OCI-LY3 (cell line): Measurements from ENCODE around the gene CEP135.

Source experiments
- H2AFZ ChIP-seq: fragments of 200-600, 300-600 bp; shearing (Covaris generic); 2 replicates; pipeline ENCODE4 v1.6.0; 2014; ENCODE audit warnings: antibody characterized with exemption, low read depth, low read length
- H3K27ac ChIP-seq: fragments of 200-600, 300-600 bp; sonication (generic); 2 replicates; pipeline ENCODE4 v1.5.1; 2014; ENCODE audit warnings: mild to moderate bottlenecking, low read length, moderate library complexity, mixed read lengths
- H3K27me3 ChIP-seq: fragments of 200-600, 300-600 bp; sonication (generic); 2 replicates; pipeline ENCODE4 v1.6.1; 2014; ENCODE audit warnings: low read depth, low read length, mixed read lengths
- H3K36me3 ChIP-seq: fragments of 200-600, 300-600 bp; sonication (generic); replicated peaks from 2 replicates; pipeline ENCODE3; 2014; ENCODE audit warnings: low read depth, low read length, mixed read lengths
- H3K4me1 ChIP-seq: fragments of 300-600, 200-600 bp; sonication (generic); 2 replicates; pipeline ENCODE4 v1.6.1; 2014; ENCODE audit warnings: low read length, mixed read lengths
- H3K4me2 ChIP-seq: fragments of 200-600, 300-600 bp; sonication (generic); 2 replicates; pipeline ENCODE4 v1.6.1; 2014; ENCODE audit warnings: low read length, mixed read lengths
- H3K4me3 ChIP-seq: fragments of 300-600, 200-600 bp; sonication (generic); 2 replicates; pipeline ENCODE4 v1.5.1; 2014; ENCODE audit warnings: antibody characterized with exemption, mild to moderate bottlenecking, low read length, moderate library complexity
- H3K79me2 ChIP-seq: fragments of 300-600, 200-600 bp; shearing (Covaris generic); 2 replicates; pipeline ENCODE4 v1.6.1; 2014; ENCODE audit warnings: mild to moderate bottlenecking, low read length, mixed read lengths
- H3K9ac ChIP-seq: fragments of 300-600, 200-600 bp; shearing (Covaris generic); 2 replicates; pipeline ENCODE4 v1.6.0; 2014; ENCODE audit warnings: mild to moderate bottlenecking, low read length, moderate library complexity
- H3K9me3 ChIP-seq: fragments of 200-600, 300-600 bp; shearing (Covaris generic); 2 replicates; pipeline ENCODE4 v1.6.1; 2014; ENCODE audit warnings: low read length, mixed read lengths; ENCODE audit not compliant: insufficient read depth
- H4K20me1 ChIP-seq: fragments of 200-600, 300-600 bp; sonication (generic); 2 replicates; pipeline ENCODE4 v1.6.1; 2016; ENCODE audit warnings: low read length, mixed read lengths; ENCODE audit not compliant: insufficient read depth
- CTCF ChIP-seq: fragments of 200-600, 300-600 bp; sonication (generic); IDR thresholded peaks from 2 replicates; pipeline ENCODE4 v1.5.1; 2014; ENCODE audit warnings: antibody characterized with exemption, low read length, low read depth
- EZH2phosphoT487 ChIP-seq: fragments of 200-600 bp; shearing (Covaris generic); IDR thresholded peaks from 2 replicates; pipeline ENCODE4 v1.6.1; 2018; ENCODE audit warnings: antibody characterized with exemption, mixed run types, low read depth

The CEP135 gene

GRCh38 chr4:55977811-55978210 is 29.1 kb downstream of the CEP135 start:
- no peak overlapping the region for H3K9ac ChIP-seq
- H3K27ac ChIP-seq, result no peak overlapping the region
- no peaks in the 10 kb centered on the region for H4K20me1 ChIP-seq
- TF ChIP-seq CTCF (no peak), EZH2phosphoT487 (no peak)
- H3K36me3 ChIP-seq, result peaks cover 21% of the 10 kb centered on the region
- no peaks in the 10 kb centered on the region for H3K9me3 ChIP-seq
- no peak overlapping the region for H3K4me3 ChIP-seq
- no peaks in the 10 kb centered on the region for H3K27me3 ChIP-seq
- peaks cover 38% of the 10 kb centered on the region for H3K4me1 ChIP-seq
- no peak overlapping the region for H2AFZ ChIP-seq
- H3K79me2 ChIP-seq, result no peaks in the 10 kb centered on the region
- no peak overlapping the region for H3K4me2 ChIP-seq

GRCh38 chr4:55979562-55979961 is 30.8 kb downstream of the CEP135 start:
- peaks cover 19% of the 10 kb centered on the region for H3K36me3 ChIP-seq

GRCh38 chr4:55980725-55981124 is 32.0 kb downstream of the CEP135 start:
- Histone ChIP-seq H3K4me3 (peak overlapping the region; percentile 12; the same call in 1 of the 2 replicates), H3K36me3 (peaks cover 17% of the 10 kb centered on the region), H2AFZ (no peak overlapping the region)

More at GRCh38 chr4:55979562-55979961, 30.8 kb downstream of the CEP135 start:
- H3K27ac ChIP-seq, result peak overlapping the region; percentile 79
- peak overlapping the region; percentile 52 for H3K9ac ChIP-seq
- peaks cover 38% of the 10 kb centered on the region for H3K4me1 ChIP-seq
- H3K27me3 ChIP-seq, result no peaks in the 10 kb centered on the region
- H3K4me3 ChIP-seq, result peak overlapping the region; percentile 29; the same call in 1 of the 2 replicates
- TF ChIP-seq CTCF, result no peak
- TF ChIP-seq EZH2phosphoT487, result no peak
- peak overlapping the region; percentile 47 for H3K4me2 ChIP-seq
- no peaks in the 10 kb centered on the region for H4K20me1 ChIP-seq
- H3K9me3 ChIP-seq, result no peaks in the 10 kb centered on the region
- no peaks in the 10 kb centered on the region for H3K79me2 ChIP-seq
- peak overlapping the region; percentile 58 for H2AFZ ChIP-seq

GRCh38 chr4:55982976-55983375 is 34.2 kb downstream of the CEP135 start:
- Histone ChIP-seq H3K4me2 (no peak overlapping the region), H3K36me3 (peaks cover 19% of the 10 kb centered on the region), H4K20me1 (no peaks in the 10 kb centered on the region), H3K9me3 (no peaks in the 10 kb centered on the region), H2AFZ (no peak overlapping the region), H3K4me3 (no peak overlapping the region), H3K27me3 (no peaks in the 10 kb centered on the region), H3K79me2 (no peaks in the 10 kb centered on the region), H3K4me1 (peaks cover 38% of the 10 kb centered on the region), H3K27ac (no peak overlapping the region), H3K9ac (no peak overlapping the region)
- no peak for TF ChIP-seq CTCF
- TF ChIP-seq EZH2phosphoT487, result no peak

More at GRCh38 chr4:55980725-55981124, 32.0 kb downstream of the CEP135 start:
- Histone ChIP-seq H4K20me1 (no peaks in the 10 kb centered on the region), H3K79me2 (no peaks in the 10 kb centered on the region), H3K9ac (peak overlapping the region; percentile 52), H3K4me2 (peak overlapping the region; percentile 47), H3K9me3 (no peaks in the 10 kb centered on the region), H3K4me1 (peaks cover 38% of the 10 kb centered on the region), H3K27ac (peak overlapping the region; percentile 79), H3K27me3 (no peaks in the 10 kb centered on the region)
- TF ChIP-seq CTCF (no peak), EZH2phosphoT487 (no peak)
